Measurements from ENCODE around the gene GBA3. TPM values are rescaled to one million over a fixed set of nuclear protein-coding genes. Genes with fewer than 3 reads are reported as not detected.

Gene GBA3
- total RNA-seq (2022; extraction: Qiagen RNA extraction; ENCODE audit: low read depth): not detected in 5 replicates

GRCh38 chr4:22692736-22693135 lies at the start of gene GBA3:
Gene GBA3 (plus strand): TSS chr4:22692937.

Other genes starting within 250 kb of the GBA3 start
- 20.3 to 26.7 TPM (median 25.3 TPM) in 5 replicates for gene ADGRA3, start 176.9 kb upstream of the GBA3 start, total RNA-seq (2022; extraction: Qiagen RNA extraction; ENCODE audit: low read depth)

Measured in A549 treated with DMSO at 1 μM for 4 hours (cell line).